Measurements from ENCODE around the gene CDH4. TPM values are rescaled to one million over a fixed set of nuclear protein-coding genes. Genes with fewer than 3 reads are reported as not detected.

The CDH4 gene
- total and polyA plus RNA-seq, 12 donors = 0.04 to 0.25 (median 0.08) TPM; not detected in 5

- peaks cover 0 to 58% (median 37%) of the 10 kb centered on the region in 7 donors for H3K27me3 ChIP-seq
- H3K4me1 ChIP-seq = no peaks in the 10 kb centered on the region
- WGBS, 2 donors = 80% methylated on average over 18 of the region's 18 CpGs
- no peak overlapping the region for H3K27ac ChIP-seq
- DNase-seq (no peak), ATAC-seq (no peak)
- no peak for TF ChIP-seq CTCF (IDR thresholded peaks at IDR 0.05)
- intact Hi-C loops (cut with DNase I) = loop anchor here in 1 of 10 donors (10.0 kb wide), 1 partner anchor 61 kb away; no protein-coding TSS in a partner anchor
- H3K9me3 ChIP-seq = no peaks in the 10 kb centered on the region
- no peaks in the 10 kb centered on the region for H3K36me3 ChIP-seq
- no peak overlapping the region for H3K4me3 ChIP-seq
These were observed 511.8 kb downstream of the CDH4 start for GRCh38 chr20:61763740-61764400.

GRCh38 chr20:61764471-61765025 lies 512.5 kb downstream of the CDH4 start:
- intact Hi-C loops (cut with DNase I) = loop anchor here in 1 of 10 donors (10.0 kb wide), 1 partner anchor 60 kb away; no protein-coding TSS in a partner anchor
- H3K9me3 ChIP-seq = no peaks in the 10 kb centered on the region
- no peaks in the 10 kb centered on the region for H3K4me1 ChIP-seq
- TF ChIP-seq CTCF (IDR thresholded peaks at IDR 0.05) = no peak
- DNase-seq (no peak), ATAC-seq (no peak)
- H3K27me3 ChIP-seq = peaks cover 0 to 63% (median 37%) of the 10 kb centered on the region in 7 donors
- H3K36me3 ChIP-seq = no peaks in the 10 kb centered on the region
- no peak overlapping the region for H3K4me3 ChIP-seq
- WGBS, 2 donors = 75 to 79% methylated on average over 17 of the region's 17 CpGs
- H3K27ac ChIP-seq = no peak overlapping the region

- Histone ChIP-seq H3K4me3 (no peak overlapping the region), H3K36me3 (no peaks in the 10 kb centered on the region), H3K27me3 (peaks cover 0 to 65% (median 41%) of the 10 kb centered on the region in 7 donors), H3K4me1 (no peaks in the 10 kb centered on the region), H3K9me3 (no peaks in the 10 kb centered on the region), H3K27ac (no peak overlapping the region)
- DNase-seq (no peak), ATAC-seq (no peak)
- intact Hi-C loops (cut with DNase I) = loop anchor here in 1 of 10 donors (10.0 kb wide), 1 partner anchor 60 kb away; no protein-coding TSS in a partner anchor
- WGBS, 2 donors = 77 to 81% methylated on average over 16 of the region's 16 CpGs
- no peak for TF ChIP-seq CTCF (IDR thresholded peaks at IDR 0.05)
These were observed 513.2 kb downstream of the CDH4 start for GRCh38 chr20:61765081-61765870.

- H3K27ac ChIP-seq = no peak overlapping the region
- no peak overlapping the region for H3K4me3 ChIP-seq
- H3K9me3 ChIP-seq = no peaks in the 10 kb centered on the region
- intact Hi-C loops (cut with DNase I) = loop anchor here in 1 of 10 donors (10.0 kb wide), 1 partner anchor 59 kb away; no protein-coding TSS in a partner anchor
- TF ChIP-seq CTCF (IDR thresholded peaks at IDR 0.05) = no peak
- peaks cover 0 to 65% (median 43%) of the 10 kb centered on the region in 7 donors for H3K27me3 ChIP-seq
- H3K36me3 ChIP-seq = no peaks in the 10 kb centered on the region
- H3K4me1 ChIP-seq = no peaks in the 10 kb centered on the region
- 78 to 82% methylated on average over 12 of the region's 12 CpGs for WGBS, 2 donors
- no peak for ATAC-seq
- DNase-seq = no peak
These were observed 514.0 kb downstream of the CDH4 start for GRCh38 chr20:61765871-61766654.

Data from heart right ventricle (tissue), 16 donors.